Tibial nerve (tissue), 3 donors: ENCODE measurements around the gene RPUSD1.

Source experiments
- POLR2A ChIP-seq, 2 donors: fragments of 450-650 bp; IDR thresholded peaks; one replicate each; pipeline ENCODE4 v1.6.1; 2017; ENCODE audit warnings: antibody characterized with exemption in 2 of 2, mild to moderate bottlenecking in 2 of 2, moderate library complexity in 2 of 2
- TF ChIP-seq, protein P1 (sequence below), 5 experiments: fragments of 200-600 bp in 3 of 5; fragments of 450-650 bp in 2 of 5; sonication (generic) in 3 of 5; IDR thresholded peaks; one replicate each; pipeline ENCODE4 v1.5.1; 2016 to 2019; ENCODE audit warnings: antibody characterized with exemption in 5 of 5, mild to moderate bottlenecking in 3 of 5, moderate library complexity in 2 of 5

DNA sequence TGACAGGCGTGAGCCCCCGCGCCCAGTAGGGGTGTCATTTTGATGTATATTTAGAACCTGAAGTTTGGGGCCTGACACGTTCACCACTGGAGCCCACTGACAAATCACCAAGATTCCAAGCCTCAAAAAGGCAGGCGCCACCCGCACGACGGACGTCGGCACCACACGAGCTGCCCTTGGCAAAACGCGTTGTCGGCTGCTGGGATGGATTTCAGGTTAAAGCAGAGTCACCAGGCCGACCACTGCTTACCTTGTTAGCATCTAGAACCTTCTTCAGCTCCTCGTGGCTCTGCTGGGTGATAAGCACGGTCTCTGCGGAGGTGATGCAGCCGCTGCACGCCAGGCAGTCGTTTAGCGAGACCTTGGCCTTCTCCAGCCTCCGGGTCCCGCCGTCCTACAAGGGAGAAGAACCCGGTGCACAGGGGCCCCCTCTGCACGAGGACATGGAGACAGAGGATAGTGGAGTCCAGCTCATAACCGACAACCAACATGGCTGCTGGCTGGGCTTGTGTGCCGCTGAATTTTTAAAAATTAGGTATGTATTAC, 51.2 kb downstream of the RPUSD1 start:
- TF ChIP-seq, protein P1, sequence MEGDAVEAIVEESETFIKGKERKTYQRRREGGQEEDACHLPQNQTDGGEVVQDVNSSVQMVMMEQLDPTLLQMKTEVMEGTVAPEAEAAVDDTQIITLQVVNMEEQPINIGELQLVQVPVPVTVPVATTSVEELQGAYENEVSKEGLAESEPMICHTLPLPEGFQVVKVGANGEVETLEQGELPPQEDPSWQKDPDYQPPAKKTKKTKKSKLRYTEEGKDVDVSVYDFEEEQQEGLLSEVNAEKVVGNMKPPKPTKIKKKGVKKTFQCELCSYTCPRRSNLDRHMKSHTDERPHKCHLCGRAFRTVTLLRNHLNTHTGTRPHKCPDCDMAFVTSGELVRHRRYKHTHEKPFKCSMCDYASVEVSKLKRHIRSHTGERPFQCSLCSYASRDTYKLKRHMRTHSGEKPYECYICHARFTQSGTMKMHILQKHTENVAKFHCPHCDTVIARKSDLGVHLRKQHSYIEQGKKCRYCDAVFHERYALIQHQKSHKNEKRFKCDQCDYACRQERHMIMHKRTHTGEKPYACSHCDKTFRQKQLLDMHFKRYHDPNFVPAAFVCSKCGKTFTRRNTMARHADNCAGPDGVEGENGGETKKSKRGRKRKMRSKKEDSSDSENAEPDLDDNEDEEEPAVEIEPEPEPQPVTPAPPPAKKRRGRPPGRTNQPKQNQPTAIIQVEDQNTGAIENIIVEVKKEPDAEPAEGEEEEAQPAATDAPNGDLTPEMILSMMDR (IDR thresholded peaks at IDR 0.05): no peak
- TF ChIP-seq POLR2A (IDR thresholded peaks at IDR 0.05): no peak
